Uterus (tissue), 4 donors: ENCODE measurements around the gene ARPP19. TPM values are rescaled to one million over a fixed set of nuclear protein-coding genes. Genes with fewer than 3 reads are reported as not detected.

Experiments used
- DNase-seq, 2 donors: peaks; one replicate each; pipeline ENCODE4 v3.0.0-alpha.2; 2019 to 2020
- H3K27ac ChIP-seq, 2 donors: fragments of 200-600 bp; sonication (generic); 1 replicate in 1 of 2; 2 replicates in 1 of 2; pipeline ENCODE4 v1.5.1; 2016 to 2018
- H3K27me3 ChIP-seq, 2 donors: fragments of 200-600 bp; sonication (generic); one replicate each; pipeline ENCODE4 v1.5.1; 2018 to 2019; ENCODE audit warnings: control low read depth in 1 of 2
- H3K36me3 ChIP-seq, 2 donors: fragments of 200-600 bp; sonication (generic); one replicate each; pipeline ENCODE4 v1.5.1; 2019; ENCODE audit warnings: control low read depth in 1 of 2
- H3K4me1 ChIP-seq, 2 donors: fragments of 200-600 bp; sonication (generic); one replicate each; pipeline ENCODE4 v1.5.1; 2018 to 2019; ENCODE audit warnings: control low read depth in 1 of 2
- H3K4me3 ChIP-seq, 2 donors: fragments of 200-600 bp; sonication (generic); 1 replicate in 1 of 2; 2 replicates in 1 of 2; pipeline ENCODE4 v1.5.1; 2018 to 2019; ENCODE audit warnings: mild to moderate bottlenecking in 1 of 2
- H3K9me3 ChIP-seq, 2 donors: fragments of 200-600 bp; sonication (generic); one replicate each; pipeline ENCODE4 v1.5.1; 2019; ENCODE audit warnings: control low read depth in 1 of 2
- POLR2A ChIP-seq, 2 donors: fragments of 450-650 bp; IDR thresholded peaks; one replicate each; pipeline ENCODE4 v1.6.1; 2016; ENCODE audit warnings: antibody characterized with exemption in 2 of 2, mild to moderate bottlenecking in 1 of 2, moderate library complexity in 1 of 2
- intact Hi-C: fragments of 100-400 bp; cut with DNase I; formaldehyde crosslinking; loops from one replicate; pipeline ENCODE4 v1.15.1; 2023; ENCODE audit warnings: low total_unique reads
- total RNA-seq, 4 donors: library from RNA; depleted of rRNA in 3 of 4; stranded (reverse); fragments of >200 nt in 3 of 4; gene quantifications; one replicate each; pipeline versions ENCODE4 v1.1.0 to v1.2.4, GENCODE V29; 2014 to 2023
- TF ChIP-seq, protein P1 (sequence below), 4 experiments: fragments of 200-600 bp in 2 of 4; fragments of 450-650 bp in 2 of 4; sonication (generic) in 2 of 4; IDR thresholded peaks; one replicate each; pipeline ENCODE4 v1.5.1; 2016 to 2019; ENCODE audit warnings: antibody characterized with exemption in 4 of 4, mild to moderate bottlenecking in 2 of 4, moderate library complexity in 1 of 4
- donor health status: DM: yes; HTN: yes; CAD: no.

Gene ARPP19, protein sequence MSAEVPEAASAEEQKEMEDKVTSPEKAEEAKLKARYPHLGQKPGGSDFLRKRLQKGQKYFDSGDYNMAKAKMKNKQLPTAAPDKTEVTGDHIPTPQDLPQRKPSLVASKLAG
- total RNA-seq = 100 to 1,000 TPM in 2 of 4 donors, 10 to 100 TPM in 2; 45.3 to 250 (median 129) TPM

DNA sequence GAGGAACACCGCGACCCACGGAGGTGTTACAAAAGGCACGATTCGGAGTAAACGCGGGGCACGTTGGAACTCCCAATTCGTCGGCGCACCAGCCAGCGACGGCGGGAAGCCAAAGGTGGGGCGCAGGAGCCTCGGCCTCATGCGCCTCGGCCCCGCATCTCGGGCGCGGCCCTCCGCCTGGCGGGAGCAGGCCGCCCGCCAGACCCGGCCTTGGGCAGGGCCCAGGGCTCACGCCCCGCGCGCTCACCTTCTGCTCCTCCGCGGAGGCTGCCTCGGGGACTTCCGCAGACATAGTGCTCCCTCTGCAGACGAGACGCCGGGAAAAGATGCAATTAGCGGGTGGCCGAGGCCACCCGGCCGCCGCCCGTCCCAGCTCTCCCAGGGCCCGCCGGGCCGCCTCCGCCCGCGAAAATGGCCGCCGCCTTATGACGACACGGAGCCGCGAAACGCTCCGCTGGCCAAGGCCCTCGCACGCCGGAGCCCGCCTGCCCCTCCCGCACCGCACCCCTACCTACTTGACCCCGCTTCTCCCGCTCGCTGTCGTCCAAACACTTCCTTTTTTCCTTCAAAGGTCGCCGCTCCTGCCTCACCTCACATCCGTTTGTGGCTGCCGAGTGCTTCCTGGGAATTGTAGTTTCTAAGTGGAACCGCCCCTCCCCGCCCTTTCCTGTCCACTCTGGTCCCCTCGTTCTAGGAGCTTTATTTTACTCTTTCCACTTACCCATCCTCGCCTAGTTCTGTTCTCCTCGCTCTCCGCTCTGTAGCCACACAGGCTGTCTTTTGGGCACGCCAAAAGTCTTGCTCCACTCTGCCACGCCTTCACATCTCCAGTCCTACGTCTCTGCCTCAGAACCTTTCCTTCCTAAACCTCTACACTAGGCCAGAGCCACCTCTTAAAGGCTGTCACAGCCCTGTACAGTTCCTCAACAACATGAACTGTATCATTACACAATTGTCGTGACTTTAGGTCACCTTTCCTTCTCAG is at the start of gene ARPP19:
ARPP19 (minus strand) TSS at position 430 of the 985 bp plus-strand sequence; CDS start at position 292, 138 bp downstream.
- Histone ChIP-seq H3K27ac (peak within 1 kb of the TSS; percentile 86 to 94), H3K4me1 (no peaks in the 10 kb centered on the region), H3K27me3 (no peaks in the 10 kb centered on the region), H3K9me3 (no peaks in the 10 kb centered on the region), H3K36me3 (no peaks in the 10 kb centered on the region), H3K4me3 (peak within 1 kb of the TSS; percentile 37 to 76)
- intact Hi-C loops = no loop called here
- DNase-seq = peak; percentile 87 to 93
- peak; percentile 73 to 85 for TF ChIP-seq POLR2A (IDR thresholded peaks at IDR 0.05)
- TF ChIP-seq, protein P1, sequence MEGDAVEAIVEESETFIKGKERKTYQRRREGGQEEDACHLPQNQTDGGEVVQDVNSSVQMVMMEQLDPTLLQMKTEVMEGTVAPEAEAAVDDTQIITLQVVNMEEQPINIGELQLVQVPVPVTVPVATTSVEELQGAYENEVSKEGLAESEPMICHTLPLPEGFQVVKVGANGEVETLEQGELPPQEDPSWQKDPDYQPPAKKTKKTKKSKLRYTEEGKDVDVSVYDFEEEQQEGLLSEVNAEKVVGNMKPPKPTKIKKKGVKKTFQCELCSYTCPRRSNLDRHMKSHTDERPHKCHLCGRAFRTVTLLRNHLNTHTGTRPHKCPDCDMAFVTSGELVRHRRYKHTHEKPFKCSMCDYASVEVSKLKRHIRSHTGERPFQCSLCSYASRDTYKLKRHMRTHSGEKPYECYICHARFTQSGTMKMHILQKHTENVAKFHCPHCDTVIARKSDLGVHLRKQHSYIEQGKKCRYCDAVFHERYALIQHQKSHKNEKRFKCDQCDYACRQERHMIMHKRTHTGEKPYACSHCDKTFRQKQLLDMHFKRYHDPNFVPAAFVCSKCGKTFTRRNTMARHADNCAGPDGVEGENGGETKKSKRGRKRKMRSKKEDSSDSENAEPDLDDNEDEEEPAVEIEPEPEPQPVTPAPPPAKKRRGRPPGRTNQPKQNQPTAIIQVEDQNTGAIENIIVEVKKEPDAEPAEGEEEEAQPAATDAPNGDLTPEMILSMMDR (IDR thresholded peaks at IDR 0.05) = peak in 2 of 4 experiments; percentile 7 to 25

DNA sequence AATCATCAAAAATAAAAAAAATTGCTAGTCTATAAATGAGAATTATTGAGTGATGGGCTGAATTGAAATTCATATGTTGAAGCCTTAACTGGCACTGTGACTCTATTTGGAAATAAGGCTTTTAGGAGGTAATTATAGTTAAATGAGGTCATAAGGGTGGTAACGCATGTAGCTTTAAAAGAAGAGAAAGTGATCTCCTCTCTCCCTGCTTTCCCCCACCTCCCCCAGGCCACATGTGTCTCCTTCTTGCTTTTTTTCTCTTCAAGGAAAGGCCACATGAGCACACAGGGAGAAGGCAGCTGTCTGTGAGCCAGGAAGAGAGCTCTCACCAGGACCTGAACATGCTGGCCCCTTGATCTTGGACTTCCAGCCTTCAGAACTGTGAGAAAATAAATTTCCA is 48.2 kb upstream of the ARPP19 start:
- intact Hi-C loops = no loop called here

DNA sequence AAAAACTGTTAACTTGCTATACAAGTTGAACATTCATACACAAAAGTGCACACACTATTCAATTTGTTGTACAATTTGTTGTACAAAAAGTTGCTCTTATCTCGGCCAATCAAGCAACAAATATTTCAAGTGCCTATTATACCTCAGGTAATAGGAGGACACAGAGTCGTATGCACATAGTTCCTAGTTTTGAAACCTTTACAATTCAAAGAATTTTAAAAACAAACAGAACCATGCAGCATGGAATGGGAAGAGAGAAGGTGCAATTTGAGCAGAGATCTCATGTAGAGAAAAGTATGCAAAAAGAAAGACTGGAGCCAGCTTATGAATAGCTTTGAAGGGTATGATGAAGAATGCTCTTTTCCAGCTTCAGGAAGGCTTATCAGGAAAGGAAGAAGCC is 46.5 kb upstream of the ARPP19 start:
- no peaks in the 10 kb centered on the region for H3K36me3 ChIP-seq

More for the DNA sequence above, 48.2 kb upstream of the ARPP19 start:
- H3K36me3 ChIP-seq = no peaks in the 10 kb centered on the region
- no peaks in the 10 kb centered on the region for H3K4me1 ChIP-seq
- H3K27ac ChIP-seq = no peak overlapping the region
- TF ChIP-seq, protein P1 (IDR thresholded peaks at IDR 0.05) = no peak
- no peak for TF ChIP-seq POLR2A (IDR thresholded peaks at IDR 0.05)
- DNase-seq = no peak
- H3K9me3 ChIP-seq = no peaks in the 10 kb centered on the region
- no peaks in the 10 kb centered on the region for H3K27me3 ChIP-seq
- no peak overlapping the region for H3K4me3 ChIP-seq

DNA sequence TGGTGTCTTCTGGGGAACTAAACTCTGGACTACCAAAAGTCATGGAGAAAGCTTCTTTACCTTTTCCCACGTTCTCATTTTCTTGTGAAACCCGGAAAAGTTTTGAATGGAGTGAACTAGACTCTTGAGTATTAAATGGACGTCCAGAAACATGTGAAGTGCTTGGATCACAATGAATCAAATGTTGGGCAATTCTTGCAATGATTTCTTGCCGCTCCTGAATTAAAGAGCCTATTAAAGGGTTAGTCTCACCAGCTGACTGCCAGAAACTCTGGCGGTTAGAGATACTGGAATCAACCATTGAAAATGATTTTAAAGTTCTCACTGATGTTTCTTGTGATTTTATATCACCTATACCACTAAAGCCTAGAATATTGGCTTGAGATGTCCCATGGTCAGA is 40.8 kb upstream of the ARPP19 start:
- H3K36me3 ChIP-seq = no peaks in the 10 kb centered on the region
- TF ChIP-seq, protein P1 (IDR thresholded peaks at IDR 0.05) = no peak
- TF ChIP-seq POLR2A (IDR thresholded peaks at IDR 0.05) = no peak
- H3K27ac ChIP-seq = no peak overlapping the region
- no peaks in the 10 kb centered on the region for H3K4me1 ChIP-seq
- H3K9me3 ChIP-seq = no peaks in the 10 kb centered on the region
- no peaks in the 10 kb centered on the region for H3K27me3 ChIP-seq
- intact Hi-C loops = no loop called here
- DNase-seq = no peak
- H3K4me3 ChIP-seq = no peak overlapping the region

More for the DNA sequence above, 46.5 kb upstream of the ARPP19 start:
- H3K9me3 ChIP-seq = no peaks in the 10 kb centered on the region
- no peaks in the 10 kb centered on the region for H3K4me1 ChIP-seq
- H3K27me3 ChIP-seq = no peaks in the 10 kb centered on the region
- intact Hi-C loops = no loop called here
- no peak for DNase-seq
- TF ChIP-seq POLR2A (IDR thresholded peaks at IDR 0.05) = no peak
- TF ChIP-seq, protein P1 (IDR thresholded peaks at IDR 0.05) = no peak
- no peak overlapping the region for H3K4me3 ChIP-seq
- no peak overlapping the region for H3K27ac ChIP-seq

DNA sequence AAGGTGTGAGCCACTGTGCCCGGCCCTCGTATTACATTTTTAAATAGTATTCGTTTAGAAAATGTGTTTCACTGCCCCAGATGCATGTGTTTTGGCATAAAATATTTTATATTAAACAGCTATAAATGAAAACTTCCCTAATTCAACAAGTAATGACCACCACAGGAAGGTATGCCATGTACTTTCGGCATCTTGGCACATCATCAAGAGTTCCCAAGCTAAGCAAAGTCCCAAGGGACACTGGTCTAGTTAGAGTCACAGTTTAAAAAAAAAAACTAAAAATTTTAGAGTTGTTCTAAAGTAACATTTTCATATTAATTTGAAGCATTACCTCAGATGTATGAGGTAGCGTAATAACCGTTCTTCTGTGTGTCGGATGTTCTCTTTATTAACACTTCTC is 15.6 kb upstream of the ARPP19 start:
- Histone ChIP-seq H3K4me3 (no peak overlapping the region), H3K4me1 (no peaks in the 10 kb centered on the region), H3K27ac (no peak overlapping the region), H3K27me3 (no peaks in the 10 kb centered on the region), H3K9me3 (no peaks in the 10 kb centered on the region), H3K36me3 (no peaks in the 10 kb centered on the region)
- TF ChIP-seq, protein P1 (IDR thresholded peaks at IDR 0.05) = no peak
- no peak for TF ChIP-seq POLR2A (IDR thresholded peaks at IDR 0.05)
- no peak for DNase-seq
- intact Hi-C loops = no loop called here
